GM18502 (cell line): ENCODE results near the gene IGSF22.
"Not testable (repeated sequence)": the region's sequence is repeated elsewhere in the genome, so short reads cannot be mapped to it uniquely, and the experiment has no call there.

Source experiments
- ATAC-seq: cut with Tn5 transposase; IDR thresholded peaks from one replicate; pipeline ENCODE4 v1.9.1; 2021; ENCODE audit warnings: mild to moderate bottlenecking; ENCODE audit not compliant: unreplicated experiment, poor library complexity

IGSF22 gene

GRCh38 chr11:18696638-18697225 lies 29.3 kb downstream of the IGSF22 start:
- no peak for ATAC-seq

DNA sequence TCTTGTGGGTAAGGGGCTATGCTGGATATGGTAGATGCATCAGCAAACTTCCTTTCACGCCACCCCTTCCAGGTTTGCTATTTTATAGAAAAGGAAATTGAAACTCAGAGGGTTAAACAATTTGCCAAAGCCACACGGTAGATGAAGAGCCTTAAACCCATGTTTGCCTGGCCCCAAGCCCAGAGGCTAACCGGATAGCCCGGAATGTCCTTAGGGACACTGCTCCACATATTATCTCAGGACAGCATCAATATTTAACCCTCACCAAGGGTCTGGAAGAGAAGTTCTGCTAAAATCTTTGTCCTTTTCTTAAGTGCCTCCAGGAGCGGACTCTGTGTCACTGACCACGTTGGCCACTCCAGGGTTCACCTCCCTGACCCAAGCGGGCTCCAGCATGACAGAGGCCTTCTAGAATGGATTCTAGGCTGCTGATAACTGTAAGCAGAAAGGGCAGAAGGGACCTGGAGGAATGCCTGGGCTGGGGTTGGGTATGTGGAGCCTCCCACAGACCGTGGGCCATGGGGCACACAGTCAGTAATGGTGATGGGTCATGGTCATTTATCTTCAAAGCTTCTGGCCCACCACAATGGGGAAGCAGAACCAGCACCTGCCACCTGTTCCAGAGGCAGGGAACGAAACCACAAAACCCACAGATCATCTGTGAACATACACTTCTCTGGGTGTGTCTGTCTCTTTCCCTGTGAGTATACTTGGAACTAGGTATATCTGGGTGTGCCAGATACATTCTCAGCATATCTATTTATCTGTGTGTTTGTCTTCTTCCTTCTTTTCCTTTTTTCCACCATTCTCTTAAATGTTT lies 32.8 kb downstream of the IGSF22 start:
- no peak for ATAC-seq

- not testable (repeated sequence) for ATAC-seq
These were observed 34.4 kb downstream of the IGSF22 start for GRCh38 chr11:18691467-18692140.

GRCh38 chr11:18684267-18684666 lies 41.7 kb downstream of the IGSF22 start:
- no peak for ATAC-seq

GRCh38 chr11:18682466-18682865 lies 43.5 kb downstream of the IGSF22 start:
- no peak for ATAC-seq

- ATAC-seq = not testable (repeated sequence)
These were observed 44.0 kb downstream of the IGSF22 start for GRCh38 chr11:18681949-18682348.

DNA sequence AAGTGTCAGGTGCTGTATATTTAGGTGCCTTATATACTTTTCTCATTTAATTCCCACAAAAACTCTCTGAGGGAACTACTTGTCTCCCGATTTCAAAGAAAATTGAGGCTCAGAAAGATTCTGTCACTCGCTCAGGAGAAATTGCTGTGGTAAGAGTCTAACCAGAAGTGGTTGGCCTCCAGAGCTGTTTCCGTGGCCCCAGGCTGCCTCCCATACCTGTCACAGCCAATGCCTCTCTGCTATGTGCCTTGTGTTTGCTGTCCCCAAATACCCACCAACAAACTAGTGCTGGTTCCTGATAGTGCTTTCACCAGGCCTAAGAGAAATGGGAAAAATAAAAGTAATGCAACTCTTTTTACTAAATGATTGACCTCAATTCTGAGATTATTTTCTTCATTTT lies 48.4 kb downstream of the IGSF22 start:
- ATAC-seq = no peak

DNA sequence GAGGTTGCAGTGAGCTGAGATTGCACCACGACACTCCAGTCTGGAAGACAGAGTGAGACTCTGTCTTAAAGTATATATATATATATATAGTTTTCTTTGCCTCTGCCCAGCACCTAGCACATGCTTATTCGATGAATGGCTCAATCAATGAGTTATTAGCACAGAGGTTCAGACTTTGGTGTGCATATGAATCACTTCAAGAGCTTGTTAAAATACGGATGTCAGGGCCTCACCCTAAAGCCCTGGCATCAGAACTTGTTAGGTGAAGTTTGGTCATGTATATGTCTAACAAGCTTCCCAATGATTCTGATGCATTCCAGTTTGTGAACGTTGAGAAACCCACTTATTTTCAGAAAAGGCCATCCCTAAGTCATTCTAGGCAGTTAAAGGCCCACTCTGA lies 49.2 kb downstream of the IGSF22 start:
- ATAC-seq = no peak

DNA sequence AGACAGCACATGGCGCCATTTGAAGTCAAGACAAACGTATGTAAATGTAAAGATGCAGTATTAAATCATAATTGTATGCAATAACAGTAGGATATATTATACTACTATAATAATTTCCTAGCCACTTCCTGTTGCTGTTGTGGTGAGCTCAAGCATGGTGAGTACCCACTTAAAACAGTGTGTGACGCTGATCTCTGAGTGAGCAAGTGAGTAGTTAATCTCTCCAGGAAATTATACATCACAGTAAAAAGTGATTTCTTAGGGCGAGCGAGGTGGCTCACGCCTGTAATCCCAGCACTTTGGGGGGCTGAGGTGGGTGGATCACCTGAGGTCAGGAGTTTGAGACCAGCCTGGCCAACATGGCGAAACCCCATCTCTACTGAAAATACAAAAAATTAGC lies 53.8 kb downstream of the IGSF22 start:
- ATAC-seq = not testable (repeated sequence)

DNA sequence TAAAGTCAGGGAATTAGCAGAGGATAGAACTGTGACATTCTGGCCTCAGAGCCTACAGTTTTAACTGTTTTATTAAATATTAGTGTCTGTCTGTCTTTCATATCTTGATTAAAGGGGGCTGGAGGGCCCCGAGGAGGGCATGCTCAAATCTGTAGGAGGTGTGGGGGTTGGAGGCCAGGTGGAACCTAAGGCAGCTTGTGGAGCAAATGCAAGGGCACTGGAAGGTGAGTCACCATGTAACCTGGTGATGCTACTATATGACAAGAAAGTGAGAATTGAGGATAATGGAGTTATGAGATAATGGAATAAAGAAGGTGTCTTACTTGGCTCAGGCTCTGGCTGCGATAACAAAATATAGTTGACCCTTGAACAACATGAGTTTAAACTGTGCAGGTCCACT lies 54.7 kb downstream of the IGSF22 start:
- no peak for ATAC-seq

GRCh38 chr11:18669711-18670110 lies 56.3 kb downstream of the IGSF22 start:
- ATAC-seq = no peak

- ATAC-seq = no peak
These were observed 56.8 kb downstream of the IGSF22 start for GRCh38 chr11:18669219-18669596.

- no peak for ATAC-seq
These were observed 57.9 kb downstream of the IGSF22 start for GRCh38 chr11:18668131-18668530.

DNA sequence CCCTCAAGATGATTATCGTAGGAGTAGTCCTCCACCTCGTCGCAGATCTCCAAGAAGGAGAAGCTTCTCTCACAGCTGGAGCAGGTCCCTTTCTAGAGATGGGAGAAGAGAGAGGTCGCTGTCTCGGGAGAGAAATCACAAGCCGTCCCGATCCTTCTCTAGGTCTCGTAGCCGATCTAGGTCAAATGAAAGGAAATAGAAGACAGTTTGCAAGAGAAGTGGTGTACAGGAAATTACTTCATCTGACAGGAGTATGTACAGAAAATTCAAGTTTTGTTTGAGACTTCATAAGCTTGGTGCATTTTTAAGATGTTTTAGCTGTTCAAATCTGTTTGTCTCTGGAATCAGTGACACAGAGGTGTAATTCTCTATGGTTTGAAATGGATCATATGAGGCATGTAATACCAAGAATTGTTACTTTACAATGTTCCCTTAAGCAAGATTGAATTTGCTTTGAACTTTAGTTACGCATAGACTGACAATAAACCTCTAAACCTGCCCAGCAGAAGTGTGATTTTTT lies 60.6 kb downstream of the IGSF22 start:
- ATAC-seq = not testable (repeated sequence)

- ATAC-seq = no peak
These were observed 68.3 kb downstream of the IGSF22 start for GRCh38 chr11:18657673-18658072.
